ENCODE data around the gene RAP1GDS1. TPM values are rescaled to one million over a fixed set of nuclear protein-coding genes. Genes with fewer than 3 reads are reported as not detected.
A peak's percentile ranks its signal among the peaks of the same experiment; 100 is the strongest.

Gene RAP1GDS1
- total RNA-seq, 1 experiment from 2014 or later = 31.1 TPM

DNA sequence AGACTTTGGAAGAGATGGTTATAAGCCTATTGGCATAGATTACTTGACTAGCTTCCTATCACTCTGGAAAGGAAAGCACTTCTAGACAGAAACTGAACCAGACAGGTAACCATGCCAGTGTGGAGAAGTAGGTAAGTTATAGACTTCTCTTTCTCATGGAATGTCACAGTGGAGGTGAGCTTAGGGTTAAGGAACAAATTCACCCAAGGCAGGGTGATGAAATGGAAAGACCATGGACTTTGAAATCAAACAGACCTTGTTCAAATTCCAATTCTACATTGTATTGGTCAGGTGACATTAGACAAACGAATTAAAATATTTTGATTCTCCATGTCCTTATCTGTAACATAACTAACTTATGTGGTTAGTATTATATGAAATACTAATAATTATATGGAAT is 7.7 kb upstream of the RAP1GDS1 start:
- TF ChIP-seq, protein P1, sequence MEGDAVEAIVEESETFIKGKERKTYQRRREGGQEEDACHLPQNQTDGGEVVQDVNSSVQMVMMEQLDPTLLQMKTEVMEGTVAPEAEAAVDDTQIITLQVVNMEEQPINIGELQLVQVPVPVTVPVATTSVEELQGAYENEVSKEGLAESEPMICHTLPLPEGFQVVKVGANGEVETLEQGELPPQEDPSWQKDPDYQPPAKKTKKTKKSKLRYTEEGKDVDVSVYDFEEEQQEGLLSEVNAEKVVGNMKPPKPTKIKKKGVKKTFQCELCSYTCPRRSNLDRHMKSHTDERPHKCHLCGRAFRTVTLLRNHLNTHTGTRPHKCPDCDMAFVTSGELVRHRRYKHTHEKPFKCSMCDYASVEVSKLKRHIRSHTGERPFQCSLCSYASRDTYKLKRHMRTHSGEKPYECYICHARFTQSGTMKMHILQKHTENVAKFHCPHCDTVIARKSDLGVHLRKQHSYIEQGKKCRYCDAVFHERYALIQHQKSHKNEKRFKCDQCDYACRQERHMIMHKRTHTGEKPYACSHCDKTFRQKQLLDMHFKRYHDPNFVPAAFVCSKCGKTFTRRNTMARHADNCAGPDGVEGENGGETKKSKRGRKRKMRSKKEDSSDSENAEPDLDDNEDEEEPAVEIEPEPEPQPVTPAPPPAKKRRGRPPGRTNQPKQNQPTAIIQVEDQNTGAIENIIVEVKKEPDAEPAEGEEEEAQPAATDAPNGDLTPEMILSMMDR (conservative IDR thresholded peaks at IDR 0.05; ENCODE audit: low read depth, low read length) = no peak
- TF ChIP-seq EZH2phosphoT487 (IDR thresholded peaks at IDR 0.05; ENCODE audit: borderline replicate concordance, low read length) (no peak), EZH2 (IDR thresholded peaks at IDR 0.05; ENCODE audit: low read length, unreplicated experiment) (no peak)
- DNase-seq = no peak
- no TSS peak for BruUV-seq (replicated peaks)
- Histone ChIP-seq H3K27me3 (ENCODE audit: low read length) (no peaks in the 10 kb centered on the region), H3K4me3 (ENCODE audit: low read length) (no peak overlapping the region), H2AFZ (ENCODE audit: low read length) (no peak overlapping the region), H3K4me1 (ENCODE audit: insufficient read depth, low read length) (no peaks in the 10 kb centered on the region), H3K27ac (ENCODE audit: low read length) (no peak overlapping the region), H3K36me3 (ENCODE audit: low read depth, low read length) (no peaks in the 10 kb centered on the region), H4K20me1 (ENCODE audit: low read length) (no peaks in the 10 kb centered on the region), H3K9me2 (replicated peaks; ENCODE audit: low read length) (no peaks in the 10 kb centered on the region), H3F3A (ENCODE audit: low read length, unreplicated experiment) (no peaks in the 10 kb centered on the region), H3K79me2 (ENCODE audit: low read length) (no peaks in the 10 kb centered on the region), H3K9me3 (ENCODE audit: low read length) (no peaks in the 10 kb centered on the region), H3K4me2 (ENCODE audit: low read length) (no peak overlapping the region), H3K9ac (ENCODE audit: low read length) (no peak overlapping the region)
- POLR2A ChIA-PET (ENCODE audit: unreplicated experiment) = no interaction called here
- CTCF ChIA-PET = no interaction called here
- intact Hi-C loops (cut with micrococcal nuclease) = no loop called here
- no peak for ATAC-seq

DNA sequence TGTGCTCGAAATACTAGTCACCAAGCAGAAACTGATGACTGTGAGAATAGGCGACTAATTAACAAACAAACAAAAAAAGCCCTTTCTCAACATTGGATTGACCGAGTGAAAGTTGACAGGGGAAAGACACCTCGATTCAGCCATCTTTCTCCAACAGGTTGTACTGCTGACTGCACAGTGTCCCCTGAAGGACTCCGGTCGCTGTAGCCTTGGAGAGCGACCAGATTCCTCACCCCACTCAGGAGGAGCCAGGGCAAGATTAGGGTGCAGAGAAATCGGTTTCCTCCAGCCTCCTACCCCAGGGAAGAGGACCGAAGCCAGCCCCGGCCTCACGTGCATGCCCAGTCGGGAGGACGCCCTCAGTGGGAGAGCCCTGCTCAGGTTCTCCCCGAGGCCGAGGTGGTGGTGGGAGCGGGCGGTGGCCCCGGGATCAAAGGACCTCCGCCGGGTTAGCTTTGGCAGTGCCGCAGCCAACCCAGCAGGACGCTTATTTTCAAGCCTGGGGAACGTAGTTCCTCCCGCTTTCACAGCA is 1.1 kb upstream of the RAP1GDS1 start:
- Histone ChIP-seq H3K27me3 (ENCODE audit: low read length) (no peaks in the 10 kb centered on the region), H3K9me2 (replicated peaks; ENCODE audit: low read length) (no peaks in the 10 kb centered on the region), H3K79me2 (ENCODE audit: low read length) (peaks cover 51% of the 10 kb centered on the region), H3K9me3 (ENCODE audit: low read length) (no peaks in the 10 kb centered on the region), H3K4me1 (ENCODE audit: insufficient read depth, low read length) (peaks cover 22% of the 10 kb centered on the region), H3K36me3 (ENCODE audit: low read depth, low read length) (no peaks in the 10 kb centered on the region), H3K9ac (ENCODE audit: low read length) (peak overlapping the region; percentile 97), H3K4me3 (ENCODE audit: low read length) (peak overlapping the region; percentile 93), H3K27ac (ENCODE audit: low read length) (peak overlapping the region; percentile 85), H3K4me2 (ENCODE audit: low read length) (peak overlapping the region; percentile 99), H3F3A (ENCODE audit: low read length, unreplicated experiment) (no peaks in the 10 kb centered on the region), H2AFZ (ENCODE audit: low read length) (peak overlapping the region; percentile 93), H4K20me1 (ENCODE audit: low read length) (peaks cover 11% of the 10 kb centered on the region; the same call in 1 of the 2 replicates)
- BruUV-seq (replicated peaks) = no TSS peak
- ATAC-seq (peak; percentile 8), DNase-seq (peak; percentile 19)
- intact Hi-C loops (cut with micrococcal nuclease) = loop anchor here (2.0 to 5.0 kb wide), 5 partner anchors 111 to 822 kb away; no protein-coding TSS in a partner anchor
- CTCF ChIA-PET = no interaction called here
- POLR2A ChIA-PET (ENCODE audit: unreplicated experiment) = no interaction called here
- TF ChIP-seq EZH2phosphoT487 (IDR thresholded peaks at IDR 0.05; ENCODE audit: borderline replicate concordance, low read length) = no peak
- TF ChIP-seq EZH2 (IDR thresholded peaks at IDR 0.05; ENCODE audit: low read length, unreplicated experiment) = no peak
- TF ChIP-seq, protein P1 (conservative IDR thresholded peaks at IDR 0.05; ENCODE audit: low read depth, low read length) = no peak
